Esophagus muscularis mucosa (tissue), 4 donors: ENCODE results near the gene MRGPRX2. TPM values are rescaled to one million over a fixed set of nuclear protein-coding genes. Genes with fewer than 3 reads are reported as not detected.

Experiments used
- DNase-seq: peaks from one replicate; pipeline ENCODE4 v3.0.0-alpha.2; 2017; ENCODE audit errors: extremely low spot score
- H3K27ac ChIP-seq, 4 donors: fragments of 200-600 bp; sonication (generic); replicated peaks in 1 of 4; 1 replicate in 3 of 4; 2 replicates in 1 of 4; pipeline ENCODE4 v1.5.1; 2016 to 2019; ENCODE audit warnings: mild to moderate bottlenecking in 1 of 4
- H3K27me3 ChIP-seq, 4 donors: fragments of 200-600 bp; sonication (generic); one replicate each; pipeline versions ENCODE4 v1.5.1 to v1.6.0; 2016 to 2019
- H3K36me3 ChIP-seq, 4 donors: fragments of 200-600 bp; sonication (generic); one replicate each; pipeline ENCODE4 v1.5.1; 2016 to 2019
- H3K4me1 ChIP-seq, 4 donors: fragments of 200-600 bp; sonication (generic); one replicate each; pipeline ENCODE4 v1.5.1; 2016 to 2019
- H3K4me3 ChIP-seq, 4 donors: fragments of 200-600 bp; sonication (generic); 1 replicate in 2 of 4; 2 replicates in 2 of 4; pipeline ENCODE4 v1.5.1; 2016 to 2019; ENCODE audit warnings: mild to moderate bottlenecking in 4 of 4, moderate library complexity in 1 of 4
- H3K9me3 ChIP-seq, 4 donors: fragments of 200-600 bp; sonication (generic); 1 replicate in 3 of 4; 2 replicates in 1 of 4; pipeline ENCODE4 v1.5.1; 2016 to 2019
- CTCF ChIP-seq, 3 experiments: fragments of 200-600 bp in 2 of 3; fragments of 450-650 bp in 1 of 3; sonication (generic) in 2 of 3; IDR thresholded peaks; one replicate each; pipeline ENCODE4 v1.5.1; 2017 to 2019; ENCODE audit warnings: antibody characterized with exemption in 3 of 3, mild to moderate bottlenecking in 2 of 3, moderate library complexity in 1 of 3
- EP300 ChIP-seq: sonication (generic); formaldehyde crosslinking; IDR thresholded peaks from one replicate; pipeline ENCODE4 v1.6.1; 2017; ENCODE audit warnings: antibody characterized with exemption
- POLR2A ChIP-seq: fragments of 450-650 bp; IDR thresholded peaks from one replicate; pipeline ENCODE4 v1.6.1; 2017; ENCODE audit warnings: antibody characterized with exemption, moderate library complexity, mild to moderate bottlenecking, low read depth
- POLR2AphosphoS5 ChIP-seq, 2 donors: sonication (generic); formaldehyde crosslinking; IDR thresholded peaks; one replicate each; pipeline ENCODE4 v1.6.1; 2017; ENCODE audit warnings: antibody characterized with exemption in 2 of 2
- WGBS: methylation state at CpG from one replicate; pipeline ENCODE4 v1.1.5; 2018; 5-methylcytosine and 5-hydroxymethylcytosine counted together
- intact Hi-C: fragments of 100-400 bp; cut with DNase I; formaldehyde crosslinking; loops from one replicate; pipeline ENCODE4 v1.15.1; 2023
- total RNA-seq, 4 donors: library from RNA; depleted of rRNA; stranded (reverse); fragments of >200 nt; gene quantifications; one replicate each; pipeline versions ENCODE4 v1.1.0 to v1.2.1, GENCODE V29; 2016

MRGPRX2 gene
- total RNA-seq, 4 donors from 2014 or later: 0.23 to 0.83 (median 0.83) TPM; not detected in 1

- Histone ChIP-seq H3K4me3 (no peak overlapping the region), H3K27me3 (peaks cover 0 to 8% (median 0%) of the 10 kb centered on the region in 4 donors), H3K9me3 (no peaks in the 10 kb centered on the region), H3K4me1 (no peaks in the 10 kb centered on the region), H3K27ac (no peak overlapping the region), H3K36me3 (no peaks in the 10 kb centered on the region)
- DNase-seq: no peak
- intact Hi-C loops: no loop called here
- TF ChIP-seq CTCF (IDR thresholded peaks at IDR 0.05) (no peak), EP300 (no peak), POLR2AphosphoS5 (IDR thresholded peaks at IDR 0.05) (no peak), POLR2A (no peak)
Observed at GRCh38 chr11:19020831-19021230, 39.7 kb downstream of the MRGPRX2 start.

GRCh38 chr11:19018901-19019300 is 41.6 kb downstream of the MRGPRX2 start:
- WGBS: 20% methylated on average over 3 of the region's 3 CpGs
- H3K27me3 ChIP-seq: peaks cover 0 to 8% (median 0%) of the 10 kb centered on the region in 4 donors

GRCh38 chr11:19013181-19013857 is 47.2 kb downstream of the MRGPRX2 start:
- H3K9me3 ChIP-seq: peaks cover 0 to 7% (median 0%) of the 10 kb centered on the region in 4 donors
- WGBS: 70% methylated on average over 3 of the region's 3 CpGs
- H3K27me3 ChIP-seq: peaks cover 0 to 3% (median 0%) of the 10 kb centered on the region in 4 donors
- no peak overlapping the region for H3K4me3 ChIP-seq
- intact Hi-C loops: no loop called here
- TF ChIP-seq EP300 (no peak), POLR2A (no peak), POLR2AphosphoS5 (IDR thresholded peaks at IDR 0.05) (no peak), CTCF (IDR thresholded peaks at IDR 0.05) (no peak)
- no peaks in the 10 kb centered on the region for H3K36me3 ChIP-seq
- DNase-seq: no peak
- no peak overlapping the region for H3K27ac ChIP-seq
- H3K4me1 ChIP-seq: no peaks in the 10 kb centered on the region

More at GRCh38 chr11:19018901-19019300, 41.6 kb downstream of the MRGPRX2 start:
- intact Hi-C loops: no loop called here
- H3K4me3 ChIP-seq: no peak overlapping the region
- H3K36me3 ChIP-seq: no peaks in the 10 kb centered on the region
- no peak overlapping the region for H3K27ac ChIP-seq
- H3K9me3 ChIP-seq: no peaks in the 10 kb centered on the region
- no peak for DNase-seq
- no peaks in the 10 kb centered on the region for H3K4me1 ChIP-seq
- TF ChIP-seq EP300 (no peak), CTCF (IDR thresholded peaks at IDR 0.05) (no peak), POLR2A (no peak), POLR2AphosphoS5 (IDR thresholded peaks at IDR 0.05) (no peak)

- no peaks in the 10 kb centered on the region for H3K36me3 ChIP-seq
- no peak for DNase-seq
- no peak overlapping the region for H3K4me3 ChIP-seq
- no peaks in the 10 kb centered on the region for H3K27me3 ChIP-seq
- no peaks in the 10 kb centered on the region for H3K4me1 ChIP-seq
- H3K9me3 ChIP-seq: peaks cover 0 to 7% (median 0%) of the 10 kb centered on the region in 4 donors
- intact Hi-C loops: no loop called here
- TF ChIP-seq POLR2AphosphoS5 (IDR thresholded peaks at IDR 0.05) (no peak), EP300 (no peak), CTCF (IDR thresholded peaks at IDR 0.05) (no peak), POLR2A (no peak)
- H3K27ac ChIP-seq: no peak overlapping the region
Observed at GRCh38 chr11:19012636-19013035, 47.9 kb downstream of the MRGPRX2 start.

Other genes starting within 250 kb of the MRGPRX2 start
- gene MRGPRX1, start 121.3 kb downstream of the MRGPRX2 start, total RNA-seq: not detected
- gene ZDHHC13, start 56.5 kb upstream of the MRGPRX2 start, total RNA-seq: 1 to 10 TPM; 4.1 to 5.5 (median 4.9) TPM
- not detected for gene CSRP3, start 141.3 kb upstream of the MRGPRX2 start, total RNA-seq
- gene E2F8, start 180.2 kb upstream of the MRGPRX2 start, total RNA-seq: under 1 TPM in 1 of 4 donors, not detected in 3; 0.17 TPM